Astrocyte (in vitro differentiated cells and primary cell): ENCODE measurements around the gene PUSL1.

Source experiments
- CTCF ChIP-seq: IDR thresholded peaks from 2 replicates; pipeline ENCODE4 v1.5.1; 2011; ENCODE audit warnings: low read depth, mild to moderate bottlenecking, inconsistent platforms, low read length, moderate library complexity; ENCODE audit not compliant: insufficient read depth
- EZH2 ChIP-seq: IDR thresholded peaks from 2 replicates; pipeline ENCODE4 v1.6.1; 2012; ENCODE audit warnings: mild to moderate bottlenecking, low read length, inconsistent platforms; ENCODE audit not compliant: insufficient read depth

- no peak for TF ChIP-seq CTCF
- TF ChIP-seq EZH2, result no peak
Measured at GRCh38 chr1:1325288-1326074, 17.1 kb downstream of the PUSL1 start.
